Gastroesophageal sphincter (tissue), 4 donors: ENCODE measurements around the gene SP110. TPM values are rescaled to one million over a fixed set of nuclear protein-coding genes. Genes with fewer than 3 reads are reported as not detected.

Experiments used
- ATAC-seq: fragments of 150-250 bp; one replicate; pipeline ENCODE4 v1.9.1; 2016; ENCODE audit warnings: mild to moderate bottlenecking, moderate library complexity
- H3K27ac ChIP-seq, 4 donors: fragments of 200-600 bp; sonication (generic) in 3 of 4; 1 replicate in 3 of 4; 2 replicates in 1 of 4; pipeline ENCODE4 v1.5.1; 2016 to 2019
- H3K27me3 ChIP-seq: fragments of 200-600 bp; sonication (generic); one replicate; pipeline ENCODE4 v1.5.1; 2019
- H3K36me3 ChIP-seq, 2 donors: fragments of 200-600 bp; sonication (generic); one replicate each; pipeline ENCODE4 v1.5.1; 2019; ENCODE audit warnings: control low read depth in 1 of 2
- H3K4me1 ChIP-seq, 3 donors: fragments of 200-600 bp; sonication (generic); 1 replicate in 2 of 3; 2 replicates in 1 of 3; pipeline ENCODE4 v1.5.1; 2016 to 2019; ENCODE audit warnings: control low read depth in 2 of 3
- H3K4me3 ChIP-seq, 2 donors: fragments of 200-600 bp; sonication (generic); one replicate each; pipeline ENCODE4 v1.5.1; 2019; ENCODE audit warnings: mild to moderate bottlenecking in 1 of 2, moderate library complexity in 1 of 2
- H3K9me3 ChIP-seq, 3 donors: fragments of 200-600 bp; sonication (generic); one replicate each; pipeline ENCODE4 v1.5.1; 2017 to 2019; ENCODE audit warnings: control low read depth in 2 of 3
- EP300 ChIP-seq: sonication (generic); formaldehyde crosslinking; IDR thresholded peaks from one replicate; pipeline ENCODE4 v1.6.1; 2017; ENCODE audit warnings: antibody characterized with exemption, mild to moderate bottlenecking
- POLR2A ChIP-seq, 2 donors: fragments of 450-650 bp; IDR thresholded peaks; one replicate each; pipeline ENCODE4 v1.6.1; 2017; ENCODE audit warnings: antibody characterized with exemption in 2 of 2, mild to moderate bottlenecking in 2 of 2, moderate library complexity in 1 of 2
- POLR2AphosphoS5 ChIP-seq: sonication (generic); formaldehyde crosslinking; IDR thresholded peaks from one replicate; pipeline ENCODE4 v1.6.1; 2017; ENCODE audit warnings: antibody characterized with exemption
- WGBS, 2 donors: methylation state at CpG; one replicate each; pipeline ENCODE4 v1.1.5; 2018; ENCODE audit warnings: low coverage in 1 of 2; 5-methylcytosine and 5-hydroxymethylcytosine counted together
- total RNA-seq, 4 donors: library from RNA; depleted of rRNA; stranded (reverse); fragments of >200 nt; gene quantifications; one replicate each; pipeline ENCODE4 v1.1.0, GENCODE V29; 2016
- TF ChIP-seq, protein P1 (sequence below), 4 experiments: fragments of 200-600 bp in 2 of 4; fragments of 450-650 bp in 2 of 4; sonication (generic) in 1 of 4; IDR thresholded peaks; one replicate each; pipeline ENCODE4 v1.5.1; 2017 to 2019; ENCODE audit warnings: antibody characterized with exemption in 4 of 4, mild to moderate bottlenecking in 2 of 4, moderate library complexity in 2 of 4

SP110 gene
- total RNA-seq, 4 donors from 2014 or later: 16.3 to 37.5 (median 19.2) TPM

DNA sequence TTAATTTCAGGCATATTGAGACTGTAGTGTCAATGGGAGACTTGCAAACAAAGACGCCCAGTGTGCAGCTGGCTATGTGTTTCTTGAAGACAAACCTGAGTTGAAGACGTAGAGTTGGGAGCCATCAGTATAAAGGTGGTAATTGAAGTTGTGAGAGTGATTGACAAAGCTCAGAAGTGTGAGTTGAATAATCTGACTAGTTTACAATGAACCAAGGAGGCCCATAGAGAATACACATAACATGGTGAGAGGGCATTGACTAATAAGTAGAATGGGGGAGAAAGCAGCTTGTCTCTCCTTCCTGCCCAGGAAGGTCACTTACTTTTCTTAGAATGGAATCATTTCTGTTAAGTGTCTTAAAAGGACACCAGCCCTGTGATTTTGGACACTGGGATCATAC lies 14.1 kb downstream of the SP110 start:
- H3K27ac ChIP-seq: no peak overlapping the region
- H3K36me3 ChIP-seq: peaks cover 4 to 98% of the 10 kb centered on the region in 2 donors
- no peaks in the 10 kb centered on the region for H3K27me3 ChIP-seq
- no peak for TF ChIP-seq EP300
- no peaks in the 10 kb centered on the region for H3K9me3 ChIP-seq
- H3K4me1 ChIP-seq: no peaks in the 10 kb centered on the region
- WGBS, 2 donors: 88 to 92% methylated on average over 2 of the region's 2 CpGs
- no peak overlapping the region for H3K4me3 ChIP-seq
- no peak for ATAC-seq

- H3K4me3 ChIP-seq: no peak overlapping the region
- no peak for ATAC-seq
Observed at GRCh38 chr2:230205034-230205433, 14.8 kb downstream of the SP110 start.

GRCh38 chr2:230203110-230203676 lies 16.6 kb downstream of the SP110 start:
- ATAC-seq: no peak
- Histone ChIP-seq H3K4me1 (no peaks in the 10 kb centered on the region), H3K27me3 (no peaks in the 10 kb centered on the region), H3K9me3 (peaks cover 0 to 1% (median 0%) of the 10 kb centered on the region in 3 donors), H3K27ac (no peak overlapping the region), H3K4me3 (no peak overlapping the region), H3K36me3 (peaks cover 4 to 98% of the 10 kb centered on the region in 2 donors)
- no peak for TF ChIP-seq POLR2AphosphoS5
- no peak for TF ChIP-seq POLR2A (IDR thresholded peaks at IDR 0.05)
- TF ChIP-seq, protein P1, sequence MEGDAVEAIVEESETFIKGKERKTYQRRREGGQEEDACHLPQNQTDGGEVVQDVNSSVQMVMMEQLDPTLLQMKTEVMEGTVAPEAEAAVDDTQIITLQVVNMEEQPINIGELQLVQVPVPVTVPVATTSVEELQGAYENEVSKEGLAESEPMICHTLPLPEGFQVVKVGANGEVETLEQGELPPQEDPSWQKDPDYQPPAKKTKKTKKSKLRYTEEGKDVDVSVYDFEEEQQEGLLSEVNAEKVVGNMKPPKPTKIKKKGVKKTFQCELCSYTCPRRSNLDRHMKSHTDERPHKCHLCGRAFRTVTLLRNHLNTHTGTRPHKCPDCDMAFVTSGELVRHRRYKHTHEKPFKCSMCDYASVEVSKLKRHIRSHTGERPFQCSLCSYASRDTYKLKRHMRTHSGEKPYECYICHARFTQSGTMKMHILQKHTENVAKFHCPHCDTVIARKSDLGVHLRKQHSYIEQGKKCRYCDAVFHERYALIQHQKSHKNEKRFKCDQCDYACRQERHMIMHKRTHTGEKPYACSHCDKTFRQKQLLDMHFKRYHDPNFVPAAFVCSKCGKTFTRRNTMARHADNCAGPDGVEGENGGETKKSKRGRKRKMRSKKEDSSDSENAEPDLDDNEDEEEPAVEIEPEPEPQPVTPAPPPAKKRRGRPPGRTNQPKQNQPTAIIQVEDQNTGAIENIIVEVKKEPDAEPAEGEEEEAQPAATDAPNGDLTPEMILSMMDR (IDR thresholded peaks at IDR 0.05): no peak
- TF ChIP-seq EP300: no peak
- 87 to 95% methylated on average over 9 to 13 of the region's 15 CpGs for WGBS, 2 donors

More at GRCh38 chr2:230205034-230205433, 14.8 kb downstream of the SP110 start:
- Histone ChIP-seq H3K4me1 (no peaks in the 10 kb centered on the region), H3K27me3 (no peaks in the 10 kb centered on the region), H3K9me3 (no peaks in the 10 kb centered on the region), H3K36me3 (peaks cover 4 to 98% of the 10 kb centered on the region in 2 donors), H3K27ac (no peak overlapping the region)
- 89 to 93% methylated on average over 1 of the region's 1 CpG for WGBS, 2 donors
- TF ChIP-seq POLR2AphosphoS5: no peak
- no peak for TF ChIP-seq POLR2A (IDR thresholded peaks at IDR 0.05)
- TF ChIP-seq EP300: no peak
- TF ChIP-seq, protein P1 (IDR thresholded peaks at IDR 0.05): no peak

- Histone ChIP-seq H3K36me3 (peaks cover 4 to 98% of the 10 kb centered on the region in 2 donors), H3K27me3 (no peaks in the 10 kb centered on the region), H3K4me3 (no peak overlapping the region), H3K9me3 (peaks cover 0 to 7% (median 0%) of the 10 kb centered on the region in 3 donors), H3K4me1 (no peaks in the 10 kb centered on the region), H3K27ac (no peak overlapping the region)
- TF ChIP-seq POLR2AphosphoS5 (no peak), POLR2A (IDR thresholded peaks at IDR 0.05) (no peak), EP300 (no peak)
- TF ChIP-seq, protein P1 (IDR thresholded peaks at IDR 0.05): no peak
- no peak for ATAC-seq
- WGBS, 2 donors: 83 to 95% methylated on average over 4 to 10 of the region's 10 CpGs
Observed at GRCh38 chr2:230202430-230203109, 17.2 kb downstream of the SP110 start.

- peaks cover 0 to 57% of the 10 kb centered on the region in 2 donors for H3K36me3 ChIP-seq
- WGBS, 2 donors: 73 to 79% methylated on average over 5 to 9 of the region's 10 CpGs
- H3K27me3 ChIP-seq: no peaks in the 10 kb centered on the region
- TF ChIP-seq POLR2A (IDR thresholded peaks at IDR 0.05) (no peak), EP300 (no peak), POLR2AphosphoS5 (no peak)
- TF ChIP-seq, protein P1 (IDR thresholded peaks at IDR 0.05): no peak
- H3K9me3 ChIP-seq: no peaks in the 10 kb centered on the region
- ATAC-seq: no peak
- no peaks in the 10 kb centered on the region for H3K4me1 ChIP-seq
- H3K27ac ChIP-seq: no peak overlapping the region
- no peak overlapping the region for H3K4me3 ChIP-seq
Observed at GRCh38 chr2:230184727-230185578, 34.8 kb downstream of the SP110 start.
